ENCODE results near the gene SPOUT1. TPM values are rescaled to one million over a fixed set of nuclear protein-coding genes. Genes with fewer than 3 reads are reported as not detected.

SPOUT1 gene
- total RNA-seq, 1 experiment from 2014 or later: 70.4 TPM

DNA sequence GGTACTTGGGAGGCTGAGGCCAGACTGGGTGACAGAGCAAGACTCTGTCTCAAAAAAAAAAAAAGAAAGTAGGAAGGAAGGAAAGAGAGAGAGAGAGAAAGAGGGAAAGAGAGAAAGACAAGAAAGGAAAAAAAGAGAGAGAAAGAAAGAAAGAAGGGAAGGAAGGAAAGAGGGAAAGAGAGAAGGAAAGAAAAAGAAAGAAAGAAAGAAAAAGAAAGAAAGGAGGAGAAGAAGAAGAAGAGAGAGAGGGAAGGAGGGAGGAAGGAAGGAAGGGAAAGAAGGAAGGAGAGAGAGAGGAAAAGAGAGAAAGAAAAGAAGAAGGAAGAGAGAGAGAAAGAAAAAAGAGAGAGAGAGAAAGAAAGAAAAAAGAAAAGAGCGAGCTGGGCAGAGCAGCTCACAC lies 54.8 kb downstream of the SPOUT1 start:
- Histone ChIP-seq H3K27me3 (ENCODE audit: insufficient read depth, low read length) (no peaks in the 10 kb centered on the region), H4K20me1 (ENCODE audit: insufficient read depth) (no peaks in the 10 kb centered on the region), H3K36me3 (ENCODE audit: control insufficient read depth in 1 of 2, insufficient read depth in 2 of 2, low read length in 2 of 2) (no peaks in the 10 kb centered on the region), H3K4me1 (ENCODE audit: control insufficient read depth in 1 of 2, insufficient read depth in 2 of 2, low read length in 2 of 2) (peaks cover 11 to 23% of the 10 kb centered on the region in 2 experiments; a peak in 3 of 4 replicates), H3K9ac (ENCODE audit: low read length) (no peak overlapping the region), H3K27ac (ENCODE audit: low read depth, low read length) (no peak overlapping the region), H3K9me3 (ENCODE audit: control insufficient read depth in 1 of 2, insufficient read depth in 1 of 2, low read depth in 1 of 2, low read length in 2 of 2) (peaks cover 0 to 4% of the 10 kb centered on the region in 2 experiments; a peak in 1 of 4 replicates), H3K4me2 (ENCODE audit: low read length) (no peak overlapping the region), H3K9me2 (ENCODE audit: insufficient read depth) (no peaks in the 10 kb centered on the region), H3K4me3 (replicated peaks in 1 of 2; ENCODE audit: low read depth in 1 of 2, low read length in 2 of 2) (no peak overlapping the region), H2AFZ (ENCODE audit: low read depth, low read length, poor library complexity, severe bottlenecking) (no peak overlapping the region), H3K79me2 (ENCODE audit: insufficient read depth, low read length) (no peaks in the 10 kb centered on the region)
- TF ChIP-seq EZH2 (IDR thresholded peaks at IDR 0.05) (no peak), EGR1 (IDR thresholded peaks at IDR 0.05; ENCODE audit: low read depth) (no peak), TCF7L2 (IDR thresholded peaks at IDR 0.05; ENCODE audit: borderline replicate concordance, extremely low read depth, insufficient read depth, insufficient read length) (no peak), ATF3 (IDR thresholded peaks at IDR 0.05) (no peak), CTCF (IDR thresholded peaks at IDR 0.05 in 2 of 3, conservative IDR thresholded peaks at IDR 0.05 in 1 of 3; ENCODE audit: borderline replicate concordance in 1 of 3, insufficient read depth in 1 of 3, low read depth in 2 of 3, low read length in 2 of 3) (no peak), ZFX (IDR thresholded peaks at IDR 0.05) (no peak), ELF1 (IDR thresholded peaks at IDR 0.05; ENCODE audit: borderline replicate concordance, low read depth) (no peak), SP1 (IDR thresholded peaks at IDR 0.05; ENCODE audit: low read depth) (no peak), JUND (IDR thresholded peaks at IDR 0.05) (no peak), ZBTB33 (IDR thresholded peaks at IDR 0.05; ENCODE audit: extremely low read depth, insufficient replicate concordance, low read length) (no peak), SRF (IDR thresholded peaks at IDR 0.05; ENCODE audit: low read depth) (no peak), POLR2A (IDR thresholded peaks at IDR 0.05; ENCODE audit: borderline replicate concordance, extremely low read depth, insufficient read depth, insufficient read length) (no peak), RAD21 (IDR thresholded peaks at IDR 0.05; ENCODE audit: low read depth) (no peak), YY1 (IDR thresholded peaks at IDR 0.05; ENCODE audit: extremely low read depth, insufficient replicate concordance, low read depth, low read length) (no peak), CEBPB (IDR thresholded peaks at IDR 0.05; ENCODE audit: low read depth) (no peak), EZH2phosphoT487 (IDR thresholded peaks at IDR 0.05; ENCODE audit: borderline replicate concordance) (no peak)
- TF ChIP-seq, protein P1, sequence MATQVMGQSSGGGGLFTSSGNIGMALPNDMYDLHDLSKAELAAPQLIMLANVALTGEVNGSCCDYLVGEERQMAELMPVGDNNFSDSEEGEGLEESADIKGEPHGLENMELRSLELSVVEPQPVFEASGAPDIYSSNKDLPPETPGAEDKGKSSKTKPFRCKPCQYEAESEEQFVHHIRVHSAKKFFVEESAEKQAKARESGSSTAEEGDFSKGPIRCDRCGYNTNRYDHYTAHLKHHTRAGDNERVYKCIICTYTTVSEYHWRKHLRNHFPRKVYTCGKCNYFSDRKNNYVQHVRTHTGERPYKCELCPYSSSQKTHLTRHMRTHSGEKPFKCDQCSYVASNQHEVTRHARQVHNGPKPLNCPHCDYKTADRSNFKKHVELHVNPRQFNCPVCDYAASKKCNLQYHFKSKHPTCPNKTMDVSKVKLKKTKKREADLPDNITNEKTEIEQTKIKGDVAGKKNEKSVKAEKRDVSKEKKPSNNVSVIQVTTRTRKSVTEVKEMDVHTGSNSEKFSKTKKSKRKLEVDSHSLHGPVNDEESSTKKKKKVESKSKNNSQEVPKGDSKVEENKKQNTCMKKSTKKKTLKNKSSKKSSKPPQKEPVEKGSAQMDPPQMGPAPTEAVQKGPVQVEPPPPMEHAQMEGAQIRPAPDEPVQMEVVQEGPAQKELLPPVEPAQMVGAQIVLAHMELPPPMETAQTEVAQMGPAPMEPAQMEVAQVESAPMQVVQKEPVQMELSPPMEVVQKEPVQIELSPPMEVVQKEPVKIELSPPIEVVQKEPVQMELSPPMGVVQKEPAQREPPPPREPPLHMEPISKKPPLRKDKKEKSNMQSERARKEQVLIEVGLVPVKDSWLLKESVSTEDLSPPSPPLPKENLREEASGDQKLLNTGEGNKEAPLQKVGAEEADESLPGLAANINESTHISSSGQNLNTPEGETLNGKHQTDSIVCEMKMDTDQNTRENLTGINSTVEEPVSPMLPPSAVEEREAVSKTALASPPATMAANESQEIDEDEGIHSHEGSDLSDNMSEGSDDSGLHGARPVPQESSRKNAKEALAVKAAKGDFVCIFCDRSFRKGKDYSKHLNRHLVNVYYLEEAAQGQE (IDR thresholded peaks at IDR 0.05; ENCODE audit: low read depth): no peak
- intact Hi-C loops (cut with micrococcal nuclease): no loop called here
- DNase-seq (ENCODE audit: low read depth, low spot score) (no peak), ATAC-seq (no peak)
- BruUV-seq (replicated peaks): no TSS peak
- ChIA-PET RAD21 (ENCODE audit: low non-redundant PET in 1 of 2, low total read pairs in 2 of 2, uncharacterized antibody in 2 of 2, unreplicated experiment in 2 of 2) (no interaction called here), CTCF (no interaction called here), POLR2A (no interaction called here)

Data from HCT116 (cell line).